NCI-H187 (cell line): Measurements from ENCODE around the gene CREB3L1.

ENCODE experiments used
- DNase-seq, 2 experiments: peaks; one replicate each; lab custom pipeline; 2025; lab: John Stamatoyannopoulos, UW

Gene CREB3L1

GRCh38 chr11:46326813-46327416, 49.5 kb downstream of the CREB3L1 start:
- DNase-seq = no peak

GRCh38 chr11:46327829-46328228, 50.4 kb downstream of the CREB3L1 start:
- DNase-seq = no peak

- DNase-seq = no peak
These were observed 52.7 kb downstream of the CREB3L1 start for GRCh38 chr11:46330154-46330553.

GRCh38 chr11:46330563-46331281, 53.3 kb downstream of the CREB3L1 start:
- DNase-seq = peak in 1 of 2 experiments; percentile 48

GRCh38 chr11:46331282-46331984, 54.0 kb downstream of the CREB3L1 start:
- DNase-seq = no peak

- no peak for DNase-seq
These were observed 54.7 kb downstream of the CREB3L1 start for GRCh38 chr11:46332093-46332567.

- DNase-seq = no peak
These were observed 55.3 kb downstream of the CREB3L1 start for GRCh38 chr11:46332568-46333393.

- DNase-seq = no peak
These were observed 56.0 kb downstream of the CREB3L1 start for GRCh38 chr11:46333394-46333947.

- no peak for DNase-seq
These were observed 56.7 kb downstream of the CREB3L1 start for GRCh38 chr11:46334211-46334610.

GRCh38 chr11:46335271-46335670, 57.8 kb downstream of the CREB3L1 start:
- no peak for DNase-seq

- DNase-seq = no peak
These were observed 58.6 kb downstream of the CREB3L1 start for GRCh38 chr11:46335890-46336562.

GRCh38 chr11:46336563-46337180, 59.2 kb downstream of the CREB3L1 start:
- no peak for DNase-seq

GRCh38 chr11:46337626-46338345, 60.3 kb downstream of the CREB3L1 start:
- no peak for DNase-seq

- no peak for DNase-seq
These were observed 61.1 kb downstream of the CREB3L1 start for GRCh38 chr11:46338636-46338987.

GRCh38 chr11:46338988-46339666, 61.7 kb downstream of the CREB3L1 start:
- DNase-seq = peak in 1 of 2 experiments; percentile 27

- DNase-seq = no peak
These were observed 62.4 kb downstream of the CREB3L1 start for GRCh38 chr11:46339816-46340215.

- no peak for DNase-seq
These were observed 64.0 kb downstream of the CREB3L1 start for GRCh38 chr11:46341454-46341853.

GRCh38 chr11:46342239-46342638, 64.8 kb downstream of the CREB3L1 start:
- DNase-seq = no peak

GRCh38 chr11:46343520-46343919, 66.1 kb downstream of the CREB3L1 start:
- DNase-seq = no peak
